ENCODE data around the gene C11orf68. TPM values are rescaled to one million over a fixed set of nuclear protein-coding genes. Genes with fewer than 3 reads are reported as not detected.

The C11orf68 gene
- total and polyA plus RNA-seq, 2 of the 8 experiments (the other 6 are each of a cell fraction or from before 2014, with no cell fraction given): 24.0 to 51.2 TPM

DNA sequence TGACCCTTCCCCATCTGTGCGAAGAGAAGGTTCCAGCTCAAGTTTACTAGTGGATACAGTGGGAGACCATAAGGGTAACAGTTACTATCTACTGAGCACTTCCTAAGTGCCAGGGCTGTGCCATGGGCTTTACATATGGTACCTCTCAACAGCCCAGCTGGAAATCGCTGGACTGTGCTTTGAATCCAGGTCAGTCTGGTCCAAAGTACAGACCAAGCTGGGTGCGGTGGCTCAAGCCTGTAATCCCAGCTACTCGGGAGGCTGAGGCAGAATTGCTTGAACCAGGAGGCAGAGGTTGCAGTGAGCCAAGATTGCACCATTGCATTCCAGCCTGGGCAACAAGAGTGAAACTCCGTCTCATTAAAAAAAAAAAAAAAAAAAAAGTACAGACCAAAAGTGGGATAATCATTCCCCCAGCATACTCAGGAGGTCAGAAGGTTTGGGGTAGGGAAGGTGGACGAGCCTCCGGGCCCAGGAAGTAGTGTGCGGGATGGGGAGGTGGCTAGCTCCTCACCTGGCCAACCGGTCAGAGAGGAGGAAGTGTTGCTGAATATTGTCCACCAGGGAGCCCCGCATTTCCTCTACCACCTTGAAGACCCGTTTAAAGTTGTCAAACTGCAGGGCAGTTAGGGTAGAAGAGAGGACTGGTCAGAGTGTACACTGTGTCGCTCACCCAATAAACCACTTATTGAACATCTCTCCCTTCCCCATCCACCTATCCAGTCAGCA, 32.9 kb downstream of the C11orf68 start:
- H3K18ac ChIP-seq (ENCODE audit: extremely low read depth, low read length): no peak overlapping the region
- no peak overlapping the region for H3K9ac ChIP-seq (replicated peaks in 1 of 4; ENCODE audit: extremely low read depth in 1 of 4, low read depth in 3 of 4, low read length in 3 of 4)
- FAIRE-seq (no peak), DNase-seq (ENCODE audit: low read depth in 1 of 2, low spot score in 2 of 2) (no peak)
- peaks cover 0 to 4% of the 10 kb centered on the region in 2 experiments; a peak in 1 of 4 replicates for H3K79me2 ChIP-seq (ENCODE audit: control insufficient read depth in 1 of 2, insufficient read depth in 2 of 2, low read length in 2 of 2)
- H2BK20ac ChIP-seq (ENCODE audit: low read length): no peak overlapping the region
- H3K79me1 ChIP-seq (ENCODE audit: low read depth, low read length): no peaks in the 10 kb centered on the region
- H2BK120ac ChIP-seq (replicated peaks; ENCODE audit: low read depth, low read length): no peak overlapping the region
- no peak overlapping the region for H2AK5ac ChIP-seq (ENCODE audit: low read depth, low read length)
- H4K5ac ChIP-seq (ENCODE audit: insufficient read length, low read depth, low read length): no peak overlapping the region
- H3K9me3 ChIP-seq (ENCODE audit: insufficient read depth in 2 of 2, low read depth in 1 of 2, low read length in 1 of 2): no peaks in the 10 kb centered on the region
- H3K36me3 ChIP-seq (ENCODE audit: control insufficient read depth in 2 of 4, insufficient read depth in 4 of 4, low read length in 3 of 4): peaks cover 8 to 22% (median 18%) of the 10 kb centered on the region in 4 experiments; a peak in 7 of 8 replicates
- peaks cover 0 to 10% (median 8%) of the 10 kb centered on the region in 4 experiments; a peak in 6 of 7 replicates for H3K27me3 ChIP-seq (replicated peaks in 1 of 4; ENCODE audit: control insufficient read depth in 3 of 4, extremely low read depth in 1 of 4, insufficient read depth in 3 of 4, low read length in 3 of 4)
- no peak overlapping the region for H3K27ac ChIP-seq (ENCODE audit: low read depth, low read length)
- H3K14ac ChIP-seq (ENCODE audit: insufficient read length): no peak overlapping the region
- no peak overlapping the region for H4K8ac ChIP-seq (ENCODE audit: extremely low read depth, insufficient read depth, low read length)
- CTCF ChIA-PET (ENCODE audit: partially characterized antibody): interaction anchor here (0.7 to 19.6 kb wide), 33 partner anchors 8 to 260 kb away, joined by 3 to 283 read pairs (median 5); partner anchors contain the start of genes CATSPER1, CFL1, CTSW and EFEMP2
- no peak overlapping the region for H2AFZ ChIP-seq (ENCODE audit: low read length)
- H2BK15ac ChIP-seq (ENCODE audit: low read length): no peak overlapping the region
- no peak overlapping the region for H4K91ac ChIP-seq (replicated peaks; ENCODE audit: insufficient read length, low read length)
- no peak overlapping the region for H2BK12ac ChIP-seq (ENCODE audit: low read depth, low read length)
- peaks cover 0 to 18% (median 11%) of the 10 kb centered on the region in 4 experiments; a peak in 5 of 7 replicates for H3K4me1 ChIP-seq (replicated peaks in 1 of 4; ENCODE audit: control insufficient read depth in 3 of 4, insufficient read depth in 4 of 4, low read length in 3 of 4)
- H3K4me3 ChIP-seq (ENCODE audit: extremely low read depth in 1 of 4, insufficient read depth in 2 of 4, low read depth in 3 of 4, low read length in 4 of 4): no peak overlapping the region
- H3K56ac ChIP-seq (replicated peaks; ENCODE audit: insufficient read length, low read depth, low read length): no peak overlapping the region
- no peak overlapping the region for H2BK5ac ChIP-seq (ENCODE audit: low read depth, low read length)
- H3K4ac ChIP-seq (replicated peaks; ENCODE audit: insufficient read length, low read depth, low read length): no peak overlapping the region
- POLR2A ChIA-PET (ENCODE audit: partially characterized antibody): interaction anchor here (39.7 kb wide), 1 partner anchor 30 kb away, joined by 1071 read pairs; the partner anchor contains the start of genes CFL1, EFEMP2 and MUS81
- peaks cover 6 to 7% of the 10 kb centered on the region in 2 experiments for H4K20me1 ChIP-seq (replicated peaks in 1 of 2; ENCODE audit: control insufficient read depth in 1 of 2, insufficient read depth in 2 of 2, low read length in 2 of 2)
- no peak overlapping the region for H3K4me2 ChIP-seq (ENCODE audit: insufficient read depth in 1 of 2, low read depth in 2 of 2, low read length in 2 of 2)
- peaks cover 19% of the 10 kb centered on the region for H3K23me2 ChIP-seq (ENCODE audit: low read depth, low read length)
- H3K23ac ChIP-seq (ENCODE audit: insufficient read length): no peak overlapping the region
- WGBS, 2 experiments (ENCODE audit: extremely low coverage in 1 of 2, insufficient coverage in 1 of 2, insufficient read length in 1 of 2, insufficient replicate concordance in 2 of 2, low coverage in 1 of 2, low lambda C conversion rate in 2 of 2, missing lambda C conversion rate in 1 of 2): 87% methylated on average over 11 of the region's 12 CpGs; no CpG with 5 or more reads in 1 of the 2 experiments
- TF ChIP-seq TEAD4 (IDR thresholded peaks at IDR 0.05; ENCODE audit: low read depth, low read length) (no peak), KDM4A (IDR thresholded peaks at IDR 0.05; ENCODE audit: low read depth, low read length, severe bottlenecking) (no peak), CHD1 (IDR thresholded peaks at IDR 0.05; ENCODE audit: low read depth, low read length) (no peak), BRCA1 (IDR thresholded peaks at IDR 0.05; ENCODE audit: low read depth, low read length) (no peak), SUZ12 (IDR thresholded peaks at IDR 0.05; ENCODE audit: low read length) (no peak), SIRT6 (IDR thresholded peaks at IDR 0.05; ENCODE audit: low read length) (no peak), RNF2 (IDR thresholded peaks at IDR 0.05; ENCODE audit: borderline replicate concordance, low read depth, low read length, missing control alignments, poor library complexity, severe bottlenecking) (no peak), CREB1 (IDR thresholded peaks at IDR 0.05) (no peak), SIN3A (conservative IDR thresholded peaks at IDR 0.05 in 1 of 2, IDR thresholded peaks at IDR 0.05 in 1 of 2; ENCODE audit: low read depth in 1 of 2, low read length in 2 of 2) (no peak), POU5F1 (IDR thresholded peaks at IDR 0.05; ENCODE audit: low read depth, low read length) (no peak), NANOG (IDR thresholded peaks at IDR 0.05; ENCODE audit: insufficient read depth, low read depth, low read length, poor library complexity, severe bottlenecking) (no peak)
